GM12878 (cell line): ENCODE measurements around the gene AP3S1. TPM values are rescaled to one million over a fixed set of nuclear protein-coding genes. Genes with fewer than 3 reads are reported as not detected.

Source experiments
- ATAC-seq: fragments of 200-7000 bp; cut with Tn5 transposase; 3 replicates; pipeline ENCODE4 v1.9.1; 2020; ENCODE audit warnings: mild to moderate bottlenecking, moderate library complexity
- BruUV-seq: library from RNA; stranded (reverse); fragments of 400-500 nt; replicated peaks from 2 replicates; lab custom pipeline; 2021; lab: Mats Ljungman, UMichigan
- CTCF ChIA-PET: fragments of 300-600 bp; sonication (Branson Sonifier 250); formaldehyde crosslinking; extraction: SDS; loops from one replicate; lab custom pipeline; 2021; ENCODE audit warnings: inconsistent platforms; lab: Yijun Ruan, JAX
- POLR2A ChIA-PET: fragments of 350-600 bp; formaldehyde crosslinking; extraction: SDS; loops from one replicate; lab custom pipeline; 2021; ENCODE audit warnings: inconsistent platforms; lab: Charles Lee
- RAD21 ChIA-PET: fragments of 300-600 bp; sonication (Branson Sonifier 250); formaldehyde crosslinking; loops from one replicate; lab custom pipeline; 2023; ENCODE audit warnings: antibody characterized with exemption; ENCODE audit not compliant: unreplicated experiment; lab: Charles Lee
- SMC1A ChIA-PET: fragments of 300-600 bp; sonication (Branson Sonifier 250); formaldehyde crosslinking; loops from one replicate; lab custom pipeline; 2023; ENCODE audit not compliant: unreplicated experiment, uncharacterized antibody; lab: Charles Lee
- DNase-seq: peaks from one replicate; pipeline ENCODE4 v3.0.0-alpha.2; 2011; ENCODE audit warnings: low read depth, low spot score
- FAIRE-seq: peaks from 3 replicates; lab custom pipeline; 2011; peaks lifted over from hg19 to GRCh38; lab: Jason Lieb, UNC
- H2AFZ ChIP-seq: 2 replicates; pipeline ENCODE4 v1.6.0; 2011; ENCODE audit warnings: low read depth, low read length, control low read depth; ENCODE audit not compliant: control insufficient read depth
- H3K27ac ChIP-seq: 2 replicates; pipeline ENCODE4 v1.5.1; 2011; ENCODE audit warnings: control low read depth; ENCODE audit not compliant: control insufficient read depth, insufficient read depth
- H3K27me3 ChIP-seq, 2 experiments: replicated peaks in 1 of 2; 2 replicates each; pipeline versions ENCODE4 v1.6.0 to v1.6.1; 2011; ENCODE audit warnings: low read length in 1 of 2; ENCODE audit not compliant: control insufficient read depth in 2 of 2, insufficient read depth in 2 of 2
- H3K36me3 ChIP-seq, 2 experiments: 2 replicates each; pipeline ENCODE4 v1.5.1; 2011; ENCODE audit warnings: low read length in 1 of 2; ENCODE audit not compliant: control insufficient read depth in 2 of 2, insufficient read depth in 2 of 2
- H3K4me1 ChIP-seq: 2 replicates; pipeline ENCODE4 v1.6.1; 2011; ENCODE audit warnings: mild to moderate bottlenecking, low read length, moderate library complexity, mixed read lengths; ENCODE audit not compliant: control insufficient read depth, insufficient read depth
- H3K4me2 ChIP-seq: 2 replicates; pipeline ENCODE4 v1.6.0; 2011; ENCODE audit warnings: control low read depth; ENCODE audit not compliant: control insufficient read depth, insufficient read depth
- H3K4me3 ChIP-seq: fragments of 200-600 bp; sonication (generic); 2 replicates; pipeline ENCODE4 v1.5.1; 2016
- H3K79me2 ChIP-seq: 2 replicates; pipeline ENCODE4 v1.6.0; 2011; ENCODE audit warnings: low read length; ENCODE audit not compliant: control insufficient read depth, insufficient read depth
- H3K9ac ChIP-seq: 2 replicates; pipeline ENCODE4 v1.8.0; 2011; ENCODE audit warnings: low read length, control low read depth, mixed read lengths; ENCODE audit not compliant: control insufficient read depth, insufficient read depth
- H3K9me3 ChIP-seq: replicated peaks from 3 replicates; pipeline ENCODE4 v1.5.1; 2011; ENCODE audit warnings: mild to moderate bottlenecking, low read length; ENCODE audit not compliant: control insufficient read depth, insufficient read depth
- H4K20me1 ChIP-seq: 2 replicates; pipeline ENCODE4 v1.6.0; 2011; ENCODE audit not compliant: control insufficient read depth, insufficient read depth
- BRCA1 ChIP-seq: IDR thresholded peaks from 2 replicates; pipeline ENCODE4 v1.6.1; 2011; ENCODE audit warnings: low read depth, low read length, improper control_type of control experiment
- CBFB ChIP-seq: IDR thresholded peaks from 2 replicates; pipeline ENCODE4 v1.6.1; 2016; ENCODE audit warnings: antibody characterized with exemption, low read depth
- CBX3 ChIP-seq: fragments of 200-600 bp; sonication (generic); IDR thresholded peaks from 2 replicates; pipeline ENCODE4 v1.6.1; 2016; ENCODE audit warnings: low read depth, borderline replicate concordance
- EZH2 ChIP-seq: IDR thresholded peaks from 2 replicates; pipeline ENCODE4 v1.6.1; 2012; ENCODE audit warnings: low read depth, mild to moderate bottlenecking, control low read depth, inconsistent platforms, low read length, borderline replicate concordance; ENCODE audit not compliant: control insufficient read depth
- GABPA ChIP-seq: IDR thresholded peaks from 2 replicates; pipeline ENCODE4 v1.6.1; 2014; ENCODE audit warnings: antibody characterized with exemption, low read depth, mild to moderate bottlenecking, inconsistent platforms
- KDM1A ChIP-seq: fragments of 200-600 bp; sonication (generic); IDR thresholded peaks from 2 replicates; pipeline ENCODE4 v1.6.1; 2016; ENCODE audit warnings: borderline replicate concordance
- PML ChIP-seq: IDR thresholded peaks from 2 replicates; pipeline ENCODE4 v1.6.1; 2012; ENCODE audit warnings: low read length, inconsistent platforms
- RCOR1 ChIP-seq: conservative IDR thresholded peaks from 2 replicates; pipeline ENCODE4 v1.6.1; 2012; ENCODE audit warnings: low read depth, low read length, improper control_type of control experiment
- TAF1 ChIP-seq: IDR thresholded peaks from 2 replicates; pipeline ENCODE4 v1.6.1; 2011; ENCODE audit warnings: mild to moderate bottlenecking, low read depth, low read length, borderline replicate concordance
- ZNF274 ChIP-seq: IDR thresholded peaks from one replicate; pipeline ENCODE4 v1.8.0; 2011; ENCODE audit not compliant: insufficient read length, insufficient read depth
- WGBS: methylation state at CpG from one replicate; pipeline ENCODE4 v1.1.6; 2016; ENCODE audit warnings: low lambda C conversion rate; ENCODE audit not compliant: insufficient replicate concordance, insufficient coverage; ENCODE audit errors: missing lambda C conversion rate; 5-methylcytosine and 5-hydroxymethylcytosine counted together
- in situ Hi-C: fragments of 300-500 bp; cut with MboI; formaldehyde crosslinking; loops from 9 replicates; pipeline ENCODE4 v1.14.3; 2018; ENCODE audit warnings: mixed read lengths
- intact Hi-C: fragments of 100-400 bp; cut with micrococcal nuclease; formaldehyde crosslinking; loops from one replicate; pipeline ENCODE4 v1.14.2; 2022; ENCODE audit not compliant: unreplicated experiment
- polyA plus RNA-seq, 11 experiments: library from polyadenylated mRNA; depleted of rRNA in 4 of 11; unstranded in 6 of 11; stranded (reverse) in 5 of 11; fragments of >200 nt; fragmentation: Nextera tagmentation in 4 of 11; fragmentation: Illumina TruSeq in 1 of 11; extraction: Ambion mirVana in 4 of 11; extraction: Trizol in 1 of 11; gene quantifications; 1 replicate in 1 of 11; 2 replicates in 10 of 11; pipeline versions ENCODE4 v1.2.1 to v1.2.3, GENCODE V29; 2011 to 2016; ENCODE audit warnings: inconsistent platforms in 2 of 11, missing spikeins in 2 of 11, low read depth in 1 of 11
- total RNA-seq, 4 experiments: library from RNA; depleted of rRNA in 3 of 4; stranded (reverse); fragments of >200 nt in 3 of 4; fragmentation: Illumina TruSeq in 1 of 4; extraction: Trizol in 1 of 4; gene quantifications; 2 replicates each; pipeline versions ENCODE4 v1.2.1 to v1.2.3, GENCODE V29; 2013 to 2021
- TF ChIP-seq, protein P1 (sequence below): IDR thresholded peaks from 2 replicates; pipeline ENCODE4 v1.6.1; 2012; ENCODE audit warnings: improper control_type of control experiment, low read depth, low read length; ENCODE audit not compliant: insufficient replicate concordance
- TF ChIP-seq, protein P2 (sequence below): fragments of 450-650 bp; IDR thresholded peaks from 2 replicates; pipeline ENCODE4 v1.6.1; 2017; ENCODE audit warnings: mild to moderate bottlenecking
- TF ChIP-seq, protein P3 (sequence below): fragments of 450-650 bp; formaldehyde crosslinking; IDR thresholded peaks from 2 replicates; pipeline ENCODE4 v1.4.0; 2022; ENCODE audit warnings: mild to moderate bottlenecking, moderate library complexity

Gene AP3S1
- total and polyA plus RNA-seq, 10 of the 15 experiments (the other 5 are each of a cell fraction or from before 2014, with no cell fraction given) = 36.4 to 137 (median 67.5) TPM

DNA sequence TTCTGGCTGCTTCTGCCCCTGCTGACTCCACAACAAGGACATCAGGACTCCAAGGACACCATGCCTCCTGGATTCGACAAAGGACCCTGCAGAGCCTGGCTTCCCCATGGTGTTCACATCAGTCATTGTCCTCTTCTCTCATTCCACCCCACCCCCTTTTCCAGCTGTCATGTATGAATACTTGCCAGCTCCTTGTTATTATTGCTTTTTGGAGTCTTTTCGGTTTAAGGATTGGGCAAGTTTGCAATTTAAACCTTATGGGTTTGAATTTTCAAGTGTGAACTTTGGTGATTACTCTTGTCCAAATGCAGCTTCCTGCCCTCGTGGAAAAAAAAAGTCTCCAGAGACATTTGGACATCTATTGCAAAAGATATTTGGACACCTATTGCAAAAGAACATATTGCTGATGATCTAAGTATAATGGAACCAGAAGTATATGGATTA is 106.4 kb downstream of the AP3S1 start:
- H3K27me3 ChIP-seq = no peaks in the 10 kb centered on the region; a peak in 1 of 4 replicates
- WGBS = 30% methylated on average over 3 of the region's 3 CpGs
- DNase-seq (no peak), ATAC-seq (no peak), FAIRE-seq (no peak)
- CTCF ChIA-PET = interaction anchor here (0.6 to 1.3 kb wide), 2 partner anchors 24 to 116 kb away, joined by 3 to 4 read pairs; no protein-coding TSS in a partner anchor
- no peaks in the 10 kb centered on the region for H4K20me1 ChIP-seq
- H3K4me1 ChIP-seq = no peaks in the 10 kb centered on the region
- in situ Hi-C loops = no loop called here
- POLR2A ChIA-PET = interaction anchor here (0.6 kb wide), 1 partner anchor 270 kb away, joined by 3 read pairs; no protein-coding TSS in a partner anchor
- RAD21 ChIA-PET = no interaction called here
- H3K9ac ChIP-seq = no peak overlapping the region
- intact Hi-C loops = no loop called here
- no TSS peak for BruUV-seq
- no peak overlapping the region for H3K27ac ChIP-seq
- no peak overlapping the region for H3K4me3 ChIP-seq
- no peaks in the 10 kb centered on the region for H3K79me2 ChIP-seq
- TF ChIP-seq ZNF274 (no peak), EZH2 (no peak), CBFB (no peak), RCOR1 (no peak), PML (no peak), BRCA1 (no peak), CBX3 (no peak), GABPA (no peak), KDM1A (no peak), TAF1 (no peak)
- TF ChIP-seq, protein P1, sequence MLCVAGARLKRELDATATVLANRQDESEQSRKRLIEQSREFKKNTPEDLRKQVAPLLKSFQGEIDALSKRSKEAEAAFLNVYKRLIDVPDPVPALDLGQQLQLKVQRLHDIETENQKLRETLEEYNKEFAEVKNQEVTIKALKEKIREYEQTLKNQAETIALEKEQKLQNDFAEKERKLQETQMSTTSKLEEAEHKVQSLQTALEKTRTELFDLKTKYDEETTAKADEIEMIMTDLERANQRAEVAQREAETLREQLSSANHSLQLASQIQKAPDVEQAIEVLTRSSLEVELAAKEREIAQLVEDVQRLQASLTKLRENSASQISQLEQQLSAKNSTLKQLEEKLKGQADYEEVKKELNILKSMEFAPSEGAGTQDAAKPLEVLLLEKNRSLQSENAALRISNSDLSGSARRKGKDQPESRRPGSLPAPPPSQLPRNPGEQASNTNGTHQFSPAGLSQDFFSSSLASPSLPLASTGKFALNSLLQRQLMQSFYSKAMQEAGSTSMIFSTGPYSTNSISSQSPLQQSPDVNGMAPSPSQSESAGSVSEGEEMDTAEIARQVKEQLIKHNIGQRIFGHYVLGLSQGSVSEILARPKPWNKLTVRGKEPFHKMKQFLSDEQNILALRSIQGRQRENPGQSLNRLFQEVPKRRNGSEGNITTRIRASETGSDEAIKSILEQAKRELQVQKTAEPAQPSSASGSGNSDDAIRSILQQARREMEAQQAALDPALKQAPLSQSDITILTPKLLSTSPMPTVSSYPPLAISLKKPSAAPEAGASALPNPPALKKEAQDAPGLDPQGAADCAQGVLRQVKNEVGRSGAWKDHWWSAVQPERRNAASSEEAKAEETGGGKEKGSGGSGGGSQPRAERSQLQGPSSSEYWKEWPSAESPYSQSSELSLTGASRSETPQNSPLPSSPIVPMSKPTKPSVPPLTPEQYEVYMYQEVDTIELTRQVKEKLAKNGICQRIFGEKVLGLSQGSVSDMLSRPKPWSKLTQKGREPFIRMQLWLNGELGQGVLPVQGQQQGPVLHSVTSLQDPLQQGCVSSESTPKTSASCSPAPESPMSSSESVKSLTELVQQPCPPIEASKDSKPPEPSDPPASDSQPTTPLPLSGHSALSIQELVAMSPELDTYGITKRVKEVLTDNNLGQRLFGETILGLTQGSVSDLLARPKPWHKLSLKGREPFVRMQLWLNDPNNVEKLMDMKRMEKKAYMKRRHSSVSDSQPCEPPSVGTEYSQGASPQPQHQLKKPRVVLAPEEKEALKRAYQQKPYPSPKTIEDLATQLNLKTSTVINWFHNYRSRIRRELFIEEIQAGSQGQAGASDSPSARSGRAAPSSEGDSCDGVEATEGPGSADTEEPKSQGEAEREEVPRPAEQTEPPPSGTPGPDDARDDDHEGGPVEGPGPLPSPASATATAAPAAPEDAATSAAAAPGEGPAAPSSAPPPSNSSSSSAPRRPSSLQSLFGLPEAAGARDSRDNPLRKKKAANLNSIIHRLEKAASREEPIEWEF = no peak
- TF ChIP-seq, protein P2, sequence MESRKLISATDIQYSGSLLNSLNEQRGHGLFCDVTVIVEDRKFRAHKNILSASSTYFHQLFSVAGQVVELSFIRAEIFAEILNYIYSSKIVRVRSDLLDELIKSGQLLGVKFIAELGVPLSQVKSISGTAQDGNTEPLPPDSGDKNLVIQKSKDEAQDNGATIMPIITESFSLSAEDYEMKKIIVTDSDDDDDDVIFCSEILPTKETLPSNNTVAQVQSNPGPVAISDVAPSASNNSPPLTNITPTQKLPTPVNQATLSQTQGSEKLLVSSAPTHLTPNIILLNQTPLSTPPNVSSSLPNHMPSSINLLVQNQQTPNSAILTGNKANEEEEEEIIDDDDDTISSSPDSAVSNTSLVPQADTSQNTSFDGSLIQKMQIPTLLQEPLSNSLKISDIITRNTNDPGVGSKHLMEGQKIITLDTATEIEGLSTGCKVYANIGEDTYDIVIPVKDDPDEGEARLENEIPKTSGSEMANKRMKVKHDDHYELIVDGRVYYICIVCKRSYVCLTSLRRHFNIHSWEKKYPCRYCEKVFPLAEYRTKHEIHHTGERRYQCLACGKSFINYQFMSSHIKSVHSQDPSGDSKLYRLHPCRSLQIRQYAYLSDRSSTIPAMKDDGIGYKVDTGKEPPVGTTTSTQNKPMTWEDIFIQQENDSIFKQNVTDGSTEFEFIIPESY = no peak
- TF ChIP-seq, protein P3, sequence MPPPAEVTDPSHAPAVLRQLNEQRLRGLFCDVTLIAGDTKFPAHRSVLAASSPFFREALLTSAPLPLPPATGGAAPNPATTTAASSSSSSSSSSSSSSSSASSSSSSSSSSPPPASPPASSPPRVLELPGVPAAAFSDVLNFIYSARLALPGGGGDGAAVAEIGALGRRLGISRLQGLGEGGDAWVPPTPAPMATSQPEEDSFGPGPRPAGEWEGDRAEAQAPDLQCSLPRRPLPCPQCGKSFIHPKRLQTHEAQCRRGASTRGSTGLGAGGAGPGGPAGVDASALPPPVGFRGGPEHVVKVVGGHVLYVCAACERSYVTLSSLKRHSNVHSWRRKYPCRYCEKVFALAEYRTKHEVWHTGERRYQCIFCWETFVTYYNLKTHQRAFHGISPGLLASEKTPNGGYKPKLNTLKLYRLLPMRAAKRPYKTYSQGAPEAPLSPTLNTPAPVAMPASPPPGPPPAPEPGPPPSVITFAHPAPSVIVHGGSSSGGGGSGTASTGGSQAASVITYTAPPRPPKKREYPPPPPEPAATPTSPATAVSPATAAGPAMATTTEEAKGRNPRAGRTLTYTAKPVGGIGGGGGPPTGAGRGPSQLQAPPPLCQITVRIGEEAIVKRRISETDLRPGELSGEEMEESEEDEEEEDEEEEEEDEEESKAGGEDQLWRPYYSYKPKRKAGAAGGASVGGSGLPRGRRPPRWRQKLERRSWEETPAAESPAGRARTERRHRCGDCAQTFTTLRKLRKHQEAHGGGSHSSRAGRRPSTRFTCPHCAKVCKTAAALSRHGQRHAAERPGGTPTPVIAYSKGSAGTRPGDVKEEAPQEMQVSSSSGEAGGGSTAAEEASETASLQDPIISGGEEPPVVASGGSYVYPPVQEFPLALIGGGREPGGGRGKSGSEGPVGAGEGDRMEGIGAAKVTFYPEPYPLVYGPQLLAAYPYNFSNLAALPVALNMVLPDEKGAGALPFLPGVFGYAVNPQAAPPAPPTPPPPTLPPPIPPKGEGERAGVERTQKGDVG (CRISPR knock-in tag) = no peak
- no peak overlapping the region for H2AFZ ChIP-seq
- SMC1A ChIA-PET = no interaction called here
- H3K36me3 ChIP-seq = no peaks in the 10 kb centered on the region
- no peak overlapping the region for H3K4me2 ChIP-seq
- no peaks in the 10 kb centered on the region for H3K9me3 ChIP-seq
